HG02759 (cell line): ENCODE results near the gene CMSS1.
A peak's percentile ranks its signal among the peaks of the same experiment; 100 is the strongest.
"Not testable (repeated sequence)": the region's sequence is repeated elsewhere in the genome, so short reads cannot be mapped to it uniquely, and the experiment has no call there.

ENCODE experiments used
- ATAC-seq: cut with Tn5 transposase; IDR thresholded peaks from one replicate; pipeline ENCODE4 v1.9.1; 2021; ENCODE audit warnings: mild to moderate bottlenecking, moderate library complexity; ENCODE audit not compliant: unreplicated experiment

CMSS1 gene

GRCh38 chr3:99817047-99817436, 620 bp upstream of the CMSS1 start:
- ATAC-seq, result no peak

DNA sequence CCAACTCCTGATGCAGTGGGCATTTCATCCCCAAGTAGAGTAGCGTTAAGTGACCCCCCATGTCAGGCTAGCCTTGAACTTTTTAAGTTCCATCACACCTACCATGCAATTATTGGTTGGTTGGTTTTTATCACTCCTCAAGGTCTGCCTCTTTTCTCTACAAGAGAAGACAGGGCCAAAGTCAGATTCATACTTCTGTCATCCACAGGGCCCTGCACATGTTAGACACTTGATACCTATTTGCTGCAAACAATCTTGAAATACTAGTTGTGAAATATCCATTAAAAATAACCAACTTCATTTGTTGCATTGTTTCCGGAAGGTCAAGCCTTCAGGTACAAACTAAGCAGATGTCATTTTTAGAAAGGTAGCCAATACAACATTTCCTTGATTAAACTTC, 1.2 kb downstream of the CMSS1 start:
- no peak for ATAC-seq

GRCh38 chr3:99823723-99824711, 6.4 kb downstream of the CMSS1 start:
- no peak for ATAC-seq

- no peak for ATAC-seq
Measured at GRCh38 chr3:99825004-99825640, 7.5 kb downstream of the CMSS1 start.

DNA sequence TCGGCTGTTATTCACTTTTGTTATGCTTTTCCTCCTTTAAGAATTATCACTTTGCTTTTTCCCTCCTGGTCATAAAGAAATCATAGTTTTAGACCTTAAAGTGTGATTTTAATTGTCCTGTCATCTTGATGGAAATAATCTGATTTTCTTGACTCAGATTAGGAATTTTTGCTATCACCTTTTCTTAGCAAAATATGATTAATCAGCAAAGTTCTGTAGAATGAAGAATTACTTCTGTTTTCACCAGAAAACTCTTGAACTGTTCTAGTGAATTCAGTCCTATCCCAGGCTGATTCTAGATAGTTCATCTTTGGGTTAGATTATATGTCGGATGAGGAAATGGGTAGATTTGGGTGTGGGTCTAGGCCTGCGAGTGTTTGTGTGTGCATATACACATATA, 12.2 kb downstream of the CMSS1 start:
- ATAC-seq, result no peak

DNA sequence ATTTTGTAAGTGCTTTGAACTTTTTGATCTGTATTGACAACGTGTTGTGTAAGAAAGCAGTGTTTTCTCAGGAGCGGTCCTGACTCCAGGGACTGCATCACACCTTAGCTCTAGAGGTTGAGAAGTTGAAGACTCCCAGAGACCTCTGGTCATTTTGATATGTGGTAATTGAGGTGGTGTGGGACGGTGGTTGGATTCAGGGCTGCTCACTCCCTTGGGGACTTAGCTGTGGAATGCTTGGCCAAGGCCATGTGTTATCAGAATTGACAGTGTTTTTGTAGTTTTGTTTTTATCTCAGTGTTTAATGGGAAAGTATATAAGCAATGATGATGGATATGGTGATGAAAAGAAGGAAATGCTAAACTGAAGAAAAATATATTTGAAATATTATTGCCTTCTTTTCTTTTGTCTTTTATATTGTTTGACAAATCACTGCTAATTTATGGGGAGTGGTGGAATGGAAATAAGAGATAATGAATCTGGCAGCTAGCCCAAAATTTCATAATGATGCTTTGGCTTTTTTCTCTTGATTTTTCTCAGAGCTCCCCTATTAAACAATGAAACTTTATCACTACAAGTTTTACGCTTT, 16.0 kb downstream of the CMSS1 start:
- no peak for ATAC-seq

- no peak for ATAC-seq
Measured at GRCh38 chr3:99834211-99834957, 16.7 kb downstream of the CMSS1 start.

DNA sequence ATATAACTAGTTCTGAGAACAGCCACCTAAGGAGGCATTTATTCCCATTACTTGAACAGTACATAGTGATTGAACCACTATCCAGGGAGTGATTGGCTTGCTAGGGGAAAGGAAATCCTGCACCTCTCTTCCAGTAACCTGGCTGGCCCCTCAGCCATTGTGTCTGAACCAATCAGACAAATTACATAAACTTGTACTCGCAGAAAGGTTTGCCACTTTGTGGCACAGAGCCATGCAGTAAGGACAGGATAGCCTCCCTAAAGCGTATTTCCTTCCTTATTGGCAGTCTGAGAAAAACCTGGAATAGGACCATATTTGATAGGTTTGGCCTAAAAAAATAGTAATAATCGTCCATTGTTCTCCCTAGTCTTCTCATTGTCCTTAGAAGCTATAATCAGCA, 19.0 kb downstream of the CMSS1 start:
- ATAC-seq, result no peak

GRCh38 chr3:99837715-99838114, 20.1 kb downstream of the CMSS1 start:
- no peak for ATAC-seq

DNA sequence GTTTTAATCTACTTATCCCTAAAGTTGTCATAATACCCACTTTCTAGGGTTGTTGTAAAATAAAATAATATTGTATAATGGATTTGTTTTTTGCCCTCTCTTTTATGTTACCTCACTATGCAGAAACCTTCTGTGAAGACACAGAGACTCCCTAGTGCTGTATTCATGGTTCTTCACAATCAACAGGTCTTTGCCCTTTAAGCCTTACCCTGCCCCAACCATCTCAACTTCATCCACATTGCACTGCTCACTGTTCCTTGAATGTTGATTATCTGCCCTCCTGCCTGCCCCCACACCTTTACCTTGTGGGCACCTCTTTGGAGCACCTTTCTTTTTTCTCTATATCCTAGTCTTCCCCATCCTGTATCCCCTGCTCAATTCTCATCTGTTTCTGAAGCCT, 21.1 kb downstream of the CMSS1 start:
- ATAC-seq, result no peak

DNA sequence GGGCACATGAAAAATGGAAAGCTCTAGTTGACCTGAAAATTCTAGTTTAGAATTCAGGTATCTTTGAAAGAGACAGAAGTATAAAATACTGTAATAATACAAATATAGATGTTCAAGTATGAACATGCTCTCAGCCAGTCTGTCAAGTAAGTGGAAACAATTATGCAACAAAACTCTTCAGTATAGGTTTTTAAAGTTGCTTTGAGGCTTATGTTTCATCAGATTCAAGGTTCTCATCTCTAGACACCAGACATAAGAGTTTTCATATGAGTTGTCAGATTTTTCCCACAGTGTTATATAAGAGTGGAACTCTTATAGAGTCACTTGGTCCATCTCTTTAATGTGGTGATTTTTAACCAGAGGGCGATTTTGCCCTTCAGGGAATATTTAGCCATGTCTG, 22.0 kb downstream of the CMSS1 start:
- no peak for ATAC-seq

- not testable (repeated sequence) for ATAC-seq
Measured at GRCh38 chr3:99841949-99842348, 24.3 kb downstream of the CMSS1 start.

GRCh38 chr3:99842826-99843589, 25.3 kb downstream of the CMSS1 start:
- peak; percentile 56 for ATAC-seq

- peak; percentile 22 for ATAC-seq
Measured at GRCh38 chr3:99843590-99844258, 26.1 kb downstream of the CMSS1 start.

DNA sequence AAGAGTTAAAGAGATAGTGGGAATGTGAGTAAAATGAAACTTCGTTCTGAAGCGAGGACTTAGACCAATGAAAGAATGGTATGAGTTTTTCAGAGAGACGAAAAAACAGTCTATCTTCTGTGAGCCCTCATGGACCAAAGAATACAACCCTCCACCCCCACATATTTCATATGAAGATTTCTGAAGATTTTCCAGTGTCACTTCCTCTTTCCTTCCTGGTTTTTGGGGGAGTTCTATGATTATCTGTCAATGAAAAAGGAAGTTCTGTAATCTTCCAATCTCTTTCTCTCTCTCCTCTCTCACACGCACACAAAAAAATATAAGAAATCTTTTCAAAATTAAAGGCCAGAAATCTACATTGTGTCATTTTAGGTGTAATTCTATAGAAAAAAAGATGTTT, 27.7 kb downstream of the CMSS1 start:
- no peak for ATAC-seq

DNA sequence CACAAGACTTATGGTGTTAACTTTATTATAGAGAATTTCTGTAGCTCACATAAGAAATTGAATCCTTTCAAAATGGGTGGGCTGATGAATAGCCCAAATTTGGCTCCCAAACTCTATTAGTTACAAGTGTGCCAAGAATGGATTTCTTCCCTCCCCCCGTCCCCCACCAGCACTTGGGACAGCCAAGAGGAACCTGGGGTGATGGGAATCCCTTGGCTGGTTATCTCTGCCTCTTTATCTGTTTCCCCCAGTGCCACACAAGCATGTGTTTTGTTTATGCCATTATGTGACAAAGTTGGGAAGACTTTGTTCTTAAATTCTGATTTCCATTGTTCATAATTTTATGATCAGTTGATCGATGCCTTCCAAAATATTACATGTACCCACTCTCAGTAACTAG, 28.3 kb downstream of the CMSS1 start:
- no peak for ATAC-seq

DNA sequence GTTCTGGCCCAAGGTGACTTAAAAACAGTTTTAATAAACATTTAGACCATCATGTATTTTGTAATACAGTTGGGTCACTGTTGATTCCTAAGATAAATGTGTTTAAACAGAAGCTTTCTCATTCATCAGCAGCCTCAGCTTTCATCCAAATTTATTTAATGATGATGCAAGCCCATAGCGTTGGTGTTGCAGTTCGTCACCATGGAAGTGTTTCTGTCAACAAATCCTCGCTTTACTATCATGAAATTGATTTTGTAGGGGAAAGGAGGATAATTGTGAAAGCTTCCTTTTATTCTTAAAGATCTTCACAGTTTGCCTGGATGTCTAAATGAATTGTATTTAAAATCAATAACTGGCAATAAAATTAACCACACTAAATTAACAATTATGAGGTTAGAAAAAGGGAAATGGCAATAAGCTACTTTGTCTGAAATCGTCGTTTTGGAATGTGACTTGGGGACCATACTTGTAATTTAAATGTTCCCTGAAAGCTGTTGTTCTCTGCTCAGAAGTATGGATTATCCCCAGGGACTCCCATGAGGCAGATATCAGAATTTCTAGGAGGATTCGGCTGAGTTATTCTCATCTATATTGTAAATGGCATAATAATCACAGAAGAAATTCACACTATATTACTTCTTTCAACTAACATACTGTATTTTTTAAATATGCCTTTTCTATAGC, 29.0 kb downstream of the CMSS1 start:
- no peak for ATAC-seq

DNA sequence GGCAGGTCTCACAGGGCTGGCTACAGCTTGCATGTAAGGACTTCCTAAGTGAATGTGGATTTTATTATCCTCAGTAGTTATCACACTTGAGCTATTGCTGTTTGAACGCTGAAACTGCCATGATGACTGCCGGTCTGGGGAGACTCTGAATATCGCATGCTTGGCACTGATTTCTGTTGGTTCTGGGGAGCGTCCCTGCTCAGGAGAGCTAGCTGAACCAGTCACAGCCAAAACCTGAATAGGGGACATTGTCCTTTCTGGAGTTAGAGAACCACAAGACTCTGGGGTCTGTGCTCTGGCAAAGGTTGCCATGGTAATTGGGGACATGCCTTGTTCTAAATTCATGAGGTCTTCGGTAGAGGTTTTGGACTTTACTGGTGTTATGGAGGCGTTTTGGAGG, 30.8 kb downstream of the CMSS1 start:
- no peak for ATAC-seq

DNA sequence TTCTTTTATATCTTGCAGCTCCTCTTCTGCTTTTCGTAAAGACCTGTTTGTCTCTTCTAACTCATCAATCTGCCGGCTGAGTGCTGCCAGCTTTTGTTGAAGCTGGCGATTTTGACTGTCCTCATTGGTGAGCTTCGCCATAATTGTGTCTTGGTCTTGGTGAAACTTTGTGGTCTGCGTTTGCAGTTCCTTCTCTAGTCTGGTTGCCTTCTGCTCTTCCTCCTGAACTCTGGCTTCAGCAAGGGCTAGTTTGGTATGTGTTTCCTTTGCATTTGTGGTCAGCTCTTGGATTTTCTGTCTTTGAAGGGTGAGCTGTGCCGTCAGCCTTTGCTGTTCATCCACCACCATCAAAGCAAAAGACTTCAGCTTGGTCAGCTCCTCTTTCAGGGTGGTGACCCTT, 32.9 kb downstream of the CMSS1 start:
- no peak for ATAC-seq
